ENCODE measurements around the gene BCAS3.
A peak's percentile ranks its signal among the peaks of the same experiment; 100 is the strongest.

The BCAS3 gene

DNA sequence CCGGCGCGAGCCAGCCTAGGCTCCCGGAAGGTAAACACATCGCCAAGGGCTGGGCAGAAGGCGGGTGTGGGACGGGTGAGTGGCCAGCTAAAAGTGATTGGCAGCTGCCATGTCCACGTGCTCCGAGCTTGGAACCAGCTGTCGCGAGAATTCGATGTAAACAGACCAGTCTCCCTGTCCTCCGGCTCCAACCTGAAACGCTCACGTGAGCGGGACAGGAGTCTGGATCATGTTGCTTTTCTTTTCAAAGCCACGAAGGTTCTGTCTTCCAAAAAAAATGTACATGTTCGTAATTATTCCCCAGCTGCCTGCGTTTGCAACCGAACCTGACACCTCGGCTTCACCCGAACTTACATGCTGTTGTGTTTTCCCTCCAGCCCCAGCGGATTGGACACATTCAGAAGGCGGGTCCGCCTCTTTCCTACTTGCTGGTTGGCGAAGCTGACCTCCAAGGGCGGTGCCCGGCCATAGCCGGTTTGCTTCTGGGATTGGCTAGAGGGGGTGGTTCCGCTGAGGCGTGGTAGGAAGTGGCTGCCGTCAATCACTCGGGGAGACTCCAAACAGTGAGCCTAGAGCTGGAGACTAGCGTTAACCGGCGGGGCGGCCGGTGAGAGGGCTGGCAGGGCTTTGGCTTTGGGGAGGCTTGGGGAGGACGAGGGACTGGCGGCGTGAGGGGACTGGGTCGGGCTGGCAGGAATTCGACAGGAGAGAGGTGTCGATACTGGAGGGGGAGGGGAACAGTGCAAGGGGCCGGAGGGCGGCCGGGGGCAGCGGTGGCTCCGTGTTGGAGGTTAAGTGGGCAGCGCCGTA, at the start of gene BCAS3:
Gene BCAS3, plus strand, starts transcription at position 544 of the 810 bp plus-strand sequence.
- peak; percentile 100 for DNase-seq (ENCODE audit: low spot score)
- CTCF ChIA-PET = interaction anchor here (0.7 kb wide), 1 partner anchor 611 kb away, joined by 3 read pairs; no protein-coding TSS in a partner anchor
- H3K27ac ChIP-seq = peak within 1 kb of the TSS; percentile 77
- POLR2A ChIA-PET (ENCODE audit: low non-redundant PET) = interaction anchor here (0.5 to 0.6 kb wide), 3 partner anchors 28 to 285 kb away, joined by 3 read pairs; no protein-coding TSS in a partner anchor
- TF ChIP-seq, protein P1, sequence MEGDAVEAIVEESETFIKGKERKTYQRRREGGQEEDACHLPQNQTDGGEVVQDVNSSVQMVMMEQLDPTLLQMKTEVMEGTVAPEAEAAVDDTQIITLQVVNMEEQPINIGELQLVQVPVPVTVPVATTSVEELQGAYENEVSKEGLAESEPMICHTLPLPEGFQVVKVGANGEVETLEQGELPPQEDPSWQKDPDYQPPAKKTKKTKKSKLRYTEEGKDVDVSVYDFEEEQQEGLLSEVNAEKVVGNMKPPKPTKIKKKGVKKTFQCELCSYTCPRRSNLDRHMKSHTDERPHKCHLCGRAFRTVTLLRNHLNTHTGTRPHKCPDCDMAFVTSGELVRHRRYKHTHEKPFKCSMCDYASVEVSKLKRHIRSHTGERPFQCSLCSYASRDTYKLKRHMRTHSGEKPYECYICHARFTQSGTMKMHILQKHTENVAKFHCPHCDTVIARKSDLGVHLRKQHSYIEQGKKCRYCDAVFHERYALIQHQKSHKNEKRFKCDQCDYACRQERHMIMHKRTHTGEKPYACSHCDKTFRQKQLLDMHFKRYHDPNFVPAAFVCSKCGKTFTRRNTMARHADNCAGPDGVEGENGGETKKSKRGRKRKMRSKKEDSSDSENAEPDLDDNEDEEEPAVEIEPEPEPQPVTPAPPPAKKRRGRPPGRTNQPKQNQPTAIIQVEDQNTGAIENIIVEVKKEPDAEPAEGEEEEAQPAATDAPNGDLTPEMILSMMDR (conservative IDR thresholded peaks at IDR 0.05; ENCODE audit: low read depth) = no peak

DNA sequence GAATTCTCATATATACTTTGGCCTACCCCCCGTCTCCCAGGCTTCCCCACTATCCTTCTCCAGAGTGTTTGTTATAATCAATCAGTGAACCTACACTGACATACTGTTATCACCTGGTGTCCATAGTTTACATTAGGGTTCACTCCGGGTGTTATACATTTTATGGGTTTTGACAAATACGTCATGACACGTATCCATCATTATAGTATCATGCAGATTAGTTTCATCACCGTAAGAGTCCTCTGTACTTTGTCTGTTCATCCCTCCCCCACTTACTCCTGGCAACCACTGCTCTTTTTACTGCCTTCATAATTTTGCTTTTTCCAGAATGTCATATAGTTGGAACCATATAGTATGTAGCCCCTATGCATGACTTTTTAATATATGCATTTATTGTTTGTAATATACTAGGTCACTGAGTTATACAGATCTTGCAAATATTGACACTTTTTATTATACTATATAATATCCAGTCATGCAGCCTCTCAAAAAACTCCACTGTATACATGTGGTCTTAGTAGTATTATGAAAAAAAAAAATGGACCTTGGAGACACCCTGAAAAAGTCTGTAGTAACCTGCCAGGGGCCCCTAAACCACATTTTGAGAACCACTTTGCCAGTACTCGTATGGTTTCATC, 49.3 kb upstream of the BCAS3 start:
- no peak overlapping the region for H3K27ac ChIP-seq
- CTCF ChIA-PET = no interaction called here
- TF ChIP-seq, protein P1 (conservative IDR thresholded peaks at IDR 0.05; ENCODE audit: low read depth) = no peak
- POLR2A ChIA-PET (ENCODE audit: low non-redundant PET) = no interaction called here
- no peak for DNase-seq (ENCODE audit: low spot score)

DNA sequence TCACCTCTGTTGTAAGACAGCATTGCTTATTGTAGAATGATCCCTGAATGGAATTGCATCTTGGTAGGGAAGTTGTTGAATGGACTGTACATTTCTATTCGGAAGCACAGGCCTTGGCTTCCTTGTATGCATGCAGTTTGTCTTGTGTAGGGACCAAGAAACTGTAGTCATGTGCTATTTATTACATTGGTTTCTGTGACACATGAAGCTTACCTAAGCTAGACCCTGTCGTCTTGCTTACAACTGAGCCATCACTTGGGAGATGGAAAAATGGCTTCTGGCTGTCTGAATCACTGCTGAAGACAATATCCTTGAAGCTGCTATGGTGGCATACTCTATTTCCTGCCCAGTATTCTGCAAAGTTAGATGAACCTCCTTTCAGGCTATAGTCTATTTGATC, 48.5 kb upstream of the BCAS3 start:
- no peak for DNase-seq (ENCODE audit: low spot score)
- TF ChIP-seq, protein P1 (conservative IDR thresholded peaks at IDR 0.05; ENCODE audit: low read depth) = no peak
- POLR2A ChIA-PET (ENCODE audit: low non-redundant PET) = no interaction called here
- CTCF ChIA-PET = interaction anchor here (0.6 kb wide), 1 partner anchor 884 kb away, joined by 3 read pairs; no protein-coding TSS in a partner anchor
- H3K27ac ChIP-seq = no peak overlapping the region

DNA sequence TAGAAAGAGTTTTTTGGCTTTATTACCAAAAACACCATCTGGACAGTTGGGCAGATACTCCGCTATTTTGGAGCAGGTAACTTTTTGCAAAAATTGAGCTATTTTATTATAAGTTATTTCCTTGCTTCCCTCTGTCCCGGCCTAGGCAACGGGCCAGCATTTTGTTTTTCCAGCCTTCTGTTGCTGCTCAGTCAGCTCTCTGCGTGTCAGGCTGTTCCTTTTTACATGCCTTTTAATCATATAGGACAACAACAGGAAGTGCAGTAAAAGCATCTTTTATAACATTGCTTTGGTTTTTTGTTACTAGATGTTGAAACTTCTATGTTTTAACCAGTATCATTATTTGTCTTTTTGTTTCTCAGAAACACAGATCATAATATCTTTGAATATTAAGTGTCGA, 47.3 kb upstream of the BCAS3 start:
- no peak for DNase-seq (ENCODE audit: low spot score)
- ChIA-PET POLR2A (ENCODE audit: low non-redundant PET) (no interaction called here), CTCF (interaction anchor here (0.7 to 1.2 kb wide), 3 partner anchors 8 to 399 kb away, joined by 3 to 5 read pairs (median 4); no protein-coding TSS in a partner anchor)
- no peak overlapping the region for H3K27ac ChIP-seq
- TF ChIP-seq, protein P1 (conservative IDR thresholded peaks at IDR 0.05; ENCODE audit: low read depth) = no peak

DNA sequence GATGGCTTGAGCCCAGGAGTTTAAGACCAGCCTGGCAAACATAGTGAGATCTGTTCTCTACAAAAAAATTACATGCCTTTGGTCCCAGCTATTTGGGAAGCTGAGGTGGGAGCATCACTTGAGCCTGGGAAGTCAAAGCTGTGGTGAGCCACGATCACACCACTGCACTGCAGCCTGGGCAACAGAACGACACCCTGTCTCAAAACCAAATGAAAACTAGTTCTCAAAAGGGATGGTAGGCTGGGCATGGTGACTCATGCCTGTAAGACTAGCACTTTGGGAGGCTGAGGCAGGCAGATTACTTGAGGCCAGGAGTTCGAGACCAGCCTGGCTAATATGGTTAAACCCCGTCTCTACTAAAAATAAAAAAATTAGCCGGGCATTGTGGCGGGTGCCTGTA, 46.5 kb upstream of the BCAS3 start:
- CTCF ChIA-PET = interaction anchor here (0.6 to 1.2 kb wide), 3 partner anchors 8 to 400 kb away, joined by 3 to 5 read pairs (median 4); no protein-coding TSS in a partner anchor
- TF ChIP-seq, protein P1 (conservative IDR thresholded peaks at IDR 0.05; ENCODE audit: low read depth) = no peak
- POLR2A ChIA-PET (ENCODE audit: low non-redundant PET) = no interaction called here
- no peak overlapping the region for H3K27ac ChIP-seq
- no peak for DNase-seq (ENCODE audit: low spot score)

DNA sequence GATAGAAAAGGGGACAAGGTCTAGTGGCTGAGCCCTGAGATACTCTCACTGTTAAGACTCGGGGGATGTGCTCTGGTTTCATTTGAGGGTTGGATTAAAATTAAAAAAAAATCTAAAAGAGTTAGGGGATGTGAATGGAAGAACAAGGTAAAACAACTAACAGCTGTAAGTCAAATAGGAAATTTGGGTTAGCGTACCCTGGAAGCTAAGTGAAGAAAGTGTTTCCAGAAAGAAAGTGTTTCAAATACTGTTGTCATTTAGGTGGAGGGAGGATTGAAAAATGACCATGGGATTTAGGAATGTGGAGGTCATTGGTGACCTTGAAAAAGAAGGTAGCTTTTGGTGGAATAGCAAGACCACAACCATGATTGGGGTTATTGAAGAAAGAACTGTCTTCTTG, 40.0 kb upstream of the BCAS3 start:
- TF ChIP-seq, protein P1 (conservative IDR thresholded peaks at IDR 0.05; ENCODE audit: low read depth) = no peak
- ChIA-PET CTCF (interaction anchor here (0.7 to 1.4 kb wide), 5 partner anchors 32 to 177 kb away, joined by 3 to 9 read pairs (median 3); no protein-coding TSS in a partner anchor), POLR2A (ENCODE audit: low non-redundant PET) (no interaction called here)
- no peak for DNase-seq (ENCODE audit: low spot score)
- H3K27ac ChIP-seq = no peak overlapping the region

Measured in RWPE1 (cell line).